ENCODE measurements around the gene PSMD11. TPM values are rescaled to one million over a fixed set of nuclear protein-coding genes. Genes with fewer than 3 reads are reported as not detected.

Gene PSMD11
- polyA plus RNA-seq, 1 donor, result 58.1 TPM

Other genes with a start within 250 kb of the PSMD11 start
- 1.1 TPM for gene RHBDL3, start 178.7 kb upstream of the PSMD11 start, polyA plus RNA-seq (ENCODE audit: insufficient read length)
- 17.8 TPM for gene C17orf75, start 102.3 kb upstream of the PSMD11 start, polyA plus RNA-seq (ENCODE audit: insufficient read length)
- 129 TPM for gene ZNF207, start 94.4 kb upstream of the PSMD11 start, polyA plus RNA-seq (ENCODE audit: insufficient read length)
- gene CDK5R1, start 42.5 kb downstream of the PSMD11 start, polyA plus RNA-seq (ENCODE audit: insufficient read length), result 8.5 TPM